ENCODE data around the gene IFT74. TPM values are rescaled to one million over a fixed set of nuclear protein-coding genes. Genes with fewer than 3 reads are reported as not detected.

Gene IFT74
- total RNA-seq, 1 experiment from 2014 or later = 7.1 TPM

GRCh38 chr9:27107241-27107640 lies 151.0 kb downstream of the IFT74 start:
- Histone ChIP-seq H3K36me3 (no peaks in the 10 kb centered on the region), H3K27ac (no peak overlapping the region), H3K4me3 (no peak overlapping the region), H3K4me1 (replicated peaks) (peaks cover 6% of the 10 kb centered on the region), H3K27me3 (replicated peaks) (no peaks in the 10 kb centered on the region), H3K9me3 (replicated peaks) (no peaks in the 10 kb centered on the region)
- no peak for DNase-seq (ENCODE audit: low read depth in 1 of 2, low spot score in 2 of 2)

GRCh38 chr9:27108981-27109541 lies 152.8 kb downstream of the IFT74 start, which contains the start of gene TEK:
Gene TEK, plus strand, starts transcription at chr9:27109225. Its CDS starts 366 bp downstream, at chr9:27109591.
- peaks cover 6% of the 10 kb centered on the region for H3K4me1 ChIP-seq (replicated peaks)
- H3K4me3 ChIP-seq = peak within 1 kb of the TSS; percentile 23
- no peaks in the 10 kb centered on the region for H3K9me3 ChIP-seq (replicated peaks)
- H3K27me3 ChIP-seq (replicated peaks) = no peaks in the 10 kb centered on the region
- no peaks in the 10 kb centered on the region for H3K36me3 ChIP-seq
- peak within 1 kb of the TSS; percentile 28; the same call in 1 of the 2 replicates for H3K27ac ChIP-seq
- DNase-seq (ENCODE audit: low read depth in 1 of 2, low spot score in 2 of 2) = peak in 1 of 2 experiments; percentile 21

GRCh38 chr9:27109621-27110020 lies 153.4 kb downstream of the IFT74 start:
- no peaks in the 10 kb centered on the region for H3K27me3 ChIP-seq (replicated peaks)
- no peak for DNase-seq (ENCODE audit: low read depth in 1 of 2, low spot score in 2 of 2)
- no peaks in the 10 kb centered on the region for H3K36me3 ChIP-seq
- peak overlapping the region; percentile 23 for H3K4me3 ChIP-seq
- no peaks in the 10 kb centered on the region for H3K9me3 ChIP-seq (replicated peaks)
- peaks cover 6% of the 10 kb centered on the region for H3K4me1 ChIP-seq (replicated peaks)
- peak overlapping the region; percentile 28; the same call in 1 of the 2 replicates for H3K27ac ChIP-seq

GRCh38 chr9:27110181-27110580 lies 154.0 kb downstream of the IFT74 start:
- H3K27ac ChIP-seq = no peak overlapping the region
- H3K36me3 ChIP-seq = no peaks in the 10 kb centered on the region
- H3K4me1 ChIP-seq (replicated peaks) = peaks cover 6% of the 10 kb centered on the region
- DNase-seq (ENCODE audit: low read depth in 1 of 2, low spot score in 2 of 2) = no peak
- no peak overlapping the region for H3K4me3 ChIP-seq
- no peaks in the 10 kb centered on the region for H3K9me3 ChIP-seq (replicated peaks)
- no peaks in the 10 kb centered on the region for H3K27me3 ChIP-seq (replicated peaks)

GRCh38 chr9:27112235-27112634 lies 156.0 kb downstream of the IFT74 start:
- Histone ChIP-seq H3K36me3 (no peaks in the 10 kb centered on the region), H3K9me3 (replicated peaks) (no peaks in the 10 kb centered on the region), H3K27ac (no peak overlapping the region), H3K4me1 (replicated peaks) (peaks cover 6% of the 10 kb centered on the region), H3K27me3 (replicated peaks) (no peaks in the 10 kb centered on the region), H3K4me3 (no peak overlapping the region)
- no peak for DNase-seq (ENCODE audit: low read depth in 1 of 2, low spot score in 2 of 2)

Other genes starting within 250 kb of the IFT74 start
- gene CAAP1, start 63.6 kb upstream of the IFT74 start, total RNA-seq (2014; rRNA removed; shearing (Covaris generic)) = 13.5 and 16.5 TPM in 2 replicates
- 19.3 and 22.7 TPM in 2 replicates for gene PLAA, start 9.2 kb upstream of the IFT74 start, total RNA-seq (2014; rRNA removed; shearing (Covaris generic))
- gene LRRC19, start 49.3 kb downstream of the IFT74 start, total RNA-seq (2014; rRNA removed; shearing (Covaris generic)) = not detected in 2 replicates
- gene TEK, start 152.8 kb downstream of the IFT74 start, total RNA-seq (2014; rRNA removed; shearing (Covaris generic)) = 3.2 and 4.0 TPM in 2 replicates